ENCODE data around the gene EXD3. TPM values are rescaled to one million over a fixed set of nuclear protein-coding genes. Genes with fewer than 3 reads are reported as not detected.

EXD3 gene
- total and polyA plus RNA-seq, 9 of the 15 experiments (the other 6 are each of a cell fraction or from before 2014, with no cell fraction given): 0.29 to 12.5 (median 3.9) TPM

- TF ChIP-seq ATF3 (IDR thresholded peaks at IDR 0.05): 0 out of 2 replicates have a peak, but pooled peaks have one; percentile 38
- TF ChIP-seq ATF3 (CRISPR knock-in tag; conservative IDR thresholded peaks at IDR 0.05): no peak
- TF ChIP-seq ZNF583 (CRISPR knock-in tag; IDR thresholded peaks at IDR 0.05): no peak
- no peak for TF ChIP-seq BRCA1 (IDR thresholded peaks at IDR 0.05)
- no peak for TF ChIP-seq BRCA1 (CRISPR knock-in tag; IDR thresholded peaks at IDR 0.05)
- TF ChIP-seq KDM5B (IDR thresholded peaks at IDR 0.05; ENCODE audit: insufficient replicate concordance, low read depth, low read length): no peak
- TF ChIP-seq BRD4 (IDR thresholded peaks at IDR 0.05): no peak
- TF ChIP-seq CGGBP1 (CRISPR knock-in tag; IDR thresholded peaks at IDR 0.05): no peak
- no peak for TF ChIP-seq PRMT5 (CRISPR knock-in tag; IDR thresholded peaks at IDR 0.05)
- TF ChIP-seq NR2C2 (CRISPR knock-in tag; IDR thresholded peaks at IDR 0.05): no peak
- no peak for TF ChIP-seq NR2C2 (tag; IDR thresholded peaks at IDR 0.05)
- peak; percentile 5 for TF ChIP-seq CTCFL (IDR thresholded peaks at IDR 0.05; ENCODE audit: borderline replicate concordance, insufficient read depth, low read depth, low read length, poor library complexity, severe bottlenecking)
- TF ChIP-seq DNMT1 (IDR thresholded peaks at IDR 0.05): no peak
- TF ChIP-seq ZNF707 (CRISPR knock-in tag; conservative IDR thresholded peaks at IDR 0.05): no peak
- TF ChIP-seq BHLHE40 (IDR thresholded peaks at IDR 0.05; ENCODE audit: low read length): peak; percentile 23; the same call in 1 of the 2 replicates
- no peak for TF ChIP-seq ZHX1 (conservative IDR thresholded peaks at IDR 0.05; ENCODE audit: low read length)
- TF ChIP-seq MTA1 (IDR thresholded peaks at IDR 0.05; ENCODE audit: borderline replicate concordance): no peak
- TF ChIP-seq ZC3H11A (IDR thresholded peaks at IDR 0.05; ENCODE audit: low read depth, low read length): no peak
- TF ChIP-seq ZNF766 (CRISPR knock-in tag; conservative IDR thresholded peaks at IDR 0.05): no peak
- no peak for TF ChIP-seq MEF2A (IDR thresholded peaks at IDR 0.05; ENCODE audit: control insufficient read depth, low read depth, low read length)
- TF ChIP-seq ARID1B (IDR thresholded peaks at IDR 0.05): no peak
- TF ChIP-seq EWSR1 (IDR thresholded peaks at IDR 0.05; ENCODE audit: borderline replicate concordance, low read depth, partially characterized antibody): no peak
- TF ChIP-seq U2AF2 (optimal IDR thresholded peaks at IDR 0.05; ENCODE audit: low read depth, low read length): no peak
These were observed 143.9 kb downstream of the EXD3 start (continued) for GRCh38 chr9:137278721-137279711.
